ENCODE results near the gene KLHL29. TPM values are rescaled to one million over a fixed set of nuclear protein-coding genes. Genes with fewer than 3 reads are reported as not detected.

KLHL29 gene
- total and polyA plus RNA-seq, 2 donors (not counting 3 experiments of a cell fraction or from before 2014, with no cell fraction given) = 4.6 to 12.7 TPM

GRCh38 chr2:23553561-23553960, 168.6 kb downstream of the KLHL29 start:
- Histone ChIP-seq H2AFZ (ENCODE audit: low read depth, low read length) (no peak overlapping the region), H3K36me3 (ENCODE audit: control insufficient read depth in 2 of 2, extremely low read depth in 1 of 2, insufficient read depth in 2 of 2, low read length in 2 of 2) (no peaks in the 10 kb centered on the region), H3K9ac (replicated peaks; ENCODE audit: extremely low read depth, insufficient read depth, low read length) (no peak overlapping the region), H3K27ac (ENCODE audit: insufficient read depth, low read depth, low read length) (no peak overlapping the region), H3K79me2 (ENCODE audit: control insufficient read depth, insufficient read depth, low read length) (no peaks in the 10 kb centered on the region), H4K20me1 (replicated peaks; ENCODE audit: control insufficient read depth, extremely low read depth, insufficient read depth, low read length) (no peaks in the 10 kb centered on the region), H3K27me3 (ENCODE audit: control insufficient read depth in 2 of 2, insufficient read depth in 2 of 2, low read length in 2 of 2) (no peaks in the 10 kb centered on the region), H3K9me1 (replicated peaks; ENCODE audit: control insufficient read depth, extremely low read depth, insufficient read depth, low read length) (no peaks in the 10 kb centered on the region), H3K4me3 (replicated peaks in 1 of 3; ENCODE audit: insufficient read depth in 1 of 3, low read depth in 1 of 3, low read length in 3 of 3) (no peak overlapping the region), H3K4me1 (ENCODE audit: control insufficient read depth, extremely low read depth, insufficient read depth, low read length) (peaks cover 18% of the 10 kb centered on the region), H3K9me3 (replicated peaks; ENCODE audit: control insufficient read depth, insufficient read depth, low read length) (no peaks in the 10 kb centered on the region), H3K4me2 (ENCODE audit: insufficient read depth, low read length) (no peak overlapping the region)
- ChIA-PET CTCF (no interaction called here), POLR2A (no interaction called here)
- no TSS peak for BruUV-seq (replicated peaks)
- FAIRE-seq (no peak), DNase-seq (ENCODE audit: low read depth, low spot score) (no peak)
- intact Hi-C loops (cut with micrococcal nuclease) (no loop called here), dilution Hi-C loops (cut with MboI; ENCODE audit: extremely low pct_ligation_motif_present, low sequenced_read_pairs) (no loop called here)
- TF ChIP-seq MAX (IDR thresholded peaks at IDR 0.05; ENCODE audit: insufficient read depth, insufficient read length) (no peak), GATA2 (IDR thresholded peaks at IDR 0.05; ENCODE audit: insufficient read depth, insufficient read length, low read depth, low read length) (no peak), JUN (IDR thresholded peaks at IDR 0.05; ENCODE audit: borderline replicate concordance, insufficient read depth, insufficient read length, low read depth) (no peak), MYC (IDR thresholded peaks at IDR 0.05; ENCODE audit: low read depth, low read length) (no peak)

GRCh38 chr2:23554054-23554697, 169.2 kb downstream of the KLHL29 start:
- H3K9me3 ChIP-seq (replicated peaks; ENCODE audit: control insufficient read depth, insufficient read depth, low read length) = no peaks in the 10 kb centered on the region
- H3K4me2 ChIP-seq (ENCODE audit: insufficient read depth, low read length) = no peak overlapping the region
- DNase-seq (ENCODE audit: low read depth, low spot score) (no peak), FAIRE-seq (no peak)
- dilution Hi-C loops (cut with MboI; ENCODE audit: extremely low pct_ligation_motif_present, low sequenced_read_pairs) = no loop called here
- H3K9ac ChIP-seq (replicated peaks; ENCODE audit: extremely low read depth, insufficient read depth, low read length) = no peak overlapping the region
- intact Hi-C loops (cut with micrococcal nuclease) = no loop called here
- H2AFZ ChIP-seq (ENCODE audit: low read depth, low read length) = no peak overlapping the region
- POLR2A ChIA-PET = no interaction called here
- H3K4me1 ChIP-seq (ENCODE audit: control insufficient read depth, extremely low read depth, insufficient read depth, low read length) = peaks cover 14% of the 10 kb centered on the region
- no peaks in the 10 kb centered on the region for H4K20me1 ChIP-seq (replicated peaks; ENCODE audit: control insufficient read depth, extremely low read depth, insufficient read depth, low read length)
- H3K4me3 ChIP-seq (replicated peaks in 1 of 3; ENCODE audit: insufficient read depth in 1 of 3, low read depth in 1 of 3, low read length in 3 of 3) = no peak overlapping the region
- TF ChIP-seq JUN (IDR thresholded peaks at IDR 0.05; ENCODE audit: borderline replicate concordance, insufficient read depth, insufficient read length, low read depth) (no peak), EZH2 (IDR thresholded peaks at IDR 0.05; ENCODE audit: borderline replicate concordance, low read depth, low read length, severe bottlenecking) (no peak), POLR2A (IDR thresholded peaks at IDR 0.05; ENCODE audit: low read depth, low read length) (no peak), MYC (IDR thresholded peaks at IDR 0.05; ENCODE audit: low read depth, low read length) (no peak), MAX (IDR thresholded peaks at IDR 0.05; ENCODE audit: insufficient read depth, insufficient read length) (no peak), GATA2 (IDR thresholded peaks at IDR 0.05; ENCODE audit: insufficient read depth, insufficient read length, low read depth, low read length) (no peak), FOS (IDR thresholded peaks at IDR 0.05; ENCODE audit: borderline replicate concordance, insufficient read depth, low read length) (no peak), CTCF (IDR thresholded peaks at IDR 0.05; ENCODE audit: extremely low read depth in 1 of 2, insufficient read depth in 1 of 2, low read depth in 1 of 2, low read length in 2 of 2) (no peak), POLR2AphosphoS5 (IDR thresholded peaks at IDR 0.05; ENCODE audit: insufficient read depth, low read depth, low read length) (no peak)
- no peaks in the 10 kb centered on the region for H3K27me3 ChIP-seq (ENCODE audit: control insufficient read depth in 2 of 2, insufficient read depth in 2 of 2, low read length in 2 of 2)
- no TSS peak for BruUV-seq (replicated peaks)
- H3K27ac ChIP-seq (ENCODE audit: insufficient read depth, low read depth, low read length) = no peak overlapping the region
- CTCF ChIA-PET = no interaction called here
- no peaks in the 10 kb centered on the region for H3K9me1 ChIP-seq (replicated peaks; ENCODE audit: control insufficient read depth, extremely low read depth, insufficient read depth, low read length)
- no peaks in the 10 kb centered on the region for H3K79me2 ChIP-seq (ENCODE audit: control insufficient read depth, insufficient read depth, low read length)
- no peaks in the 10 kb centered on the region for H3K36me3 ChIP-seq (ENCODE audit: control insufficient read depth in 2 of 2, extremely low read depth in 1 of 2, insufficient read depth in 2 of 2, low read length in 2 of 2)

Measured in endothelial cell of umbilical vein (primary cell).